ENCODE results near the gene CEP131.
"Not testable (repeated sequence)": the region's sequence is repeated elsewhere in the genome, so short reads cannot be mapped to it uniquely, and the experiment has no call there.

Gene CEP131

DNA sequence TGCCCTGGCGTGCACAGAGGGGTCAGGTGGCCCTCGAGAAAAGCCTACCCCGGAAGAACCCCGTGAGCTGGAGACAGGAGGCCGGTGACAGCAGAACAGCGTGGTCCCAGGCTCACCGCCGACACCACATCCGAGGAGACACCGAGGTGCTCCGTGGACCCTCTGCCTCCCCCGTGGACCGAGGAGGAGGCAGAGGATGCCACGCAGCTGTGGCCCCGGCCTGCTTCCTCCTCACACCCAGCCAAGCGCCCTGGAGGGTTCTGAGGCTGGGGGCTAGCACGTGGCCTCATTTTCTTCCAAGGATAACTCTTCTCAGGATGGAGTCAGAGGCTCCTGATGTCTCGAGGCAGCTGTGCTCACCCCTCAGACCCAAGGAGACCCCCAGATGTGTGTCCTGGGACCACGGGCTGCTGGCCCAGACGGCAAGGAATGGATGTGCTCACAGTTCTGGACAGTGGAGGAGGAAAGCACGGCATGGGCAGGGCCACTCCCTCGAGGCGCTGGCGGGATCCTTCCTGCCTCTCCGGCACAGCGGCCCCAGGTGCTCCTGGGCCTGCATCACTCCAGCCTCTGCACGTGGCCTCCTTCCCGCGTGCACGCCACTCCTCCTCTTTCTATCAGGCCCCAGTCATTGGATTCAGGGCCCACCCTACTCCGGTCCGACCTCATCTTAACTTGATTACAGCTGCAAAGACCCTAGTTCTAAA is 61.9 kb downstream of the CEP131 start:
- H3K9me3 Mint-ChIP-seq = no peaks in the 10 kb centered on the region
- H3K27me3 Mint-ChIP-seq = peaks cover 4% of the 10 kb centered on the region
- H3K27ac Mint-ChIP-seq = no peak overlapping the region
- H3K36me3 Mint-ChIP-seq (ENCODE audit: low read depth) = no peaks in the 10 kb centered on the region
- no peak overlapping the region for H3K4me3 Mint-ChIP-seq
- H3K4me1 Mint-ChIP-seq (ENCODE audit: low read depth) = peaks cover 7% of the 10 kb centered on the region

DNA sequence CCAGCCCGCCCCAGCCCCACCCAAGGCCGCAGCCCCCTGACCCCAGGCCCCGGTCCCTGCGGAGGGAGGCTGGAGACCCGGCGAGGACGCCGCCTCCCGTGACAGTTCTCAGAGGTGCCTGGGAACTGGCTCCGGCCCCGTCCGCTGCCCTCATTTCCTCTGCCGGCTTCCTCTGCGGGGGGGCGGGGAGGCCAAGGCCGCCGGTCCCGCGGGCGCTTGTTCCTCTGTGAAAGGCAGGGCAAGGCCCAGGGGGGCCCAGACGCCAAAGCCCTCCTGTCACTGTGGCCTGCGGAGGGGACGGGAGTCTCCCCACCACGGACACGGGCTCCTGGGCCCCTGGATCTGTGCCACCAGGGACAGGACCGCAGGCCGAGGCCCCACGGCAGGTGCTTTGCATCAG is 62.5 kb downstream of the CEP131 start:
- Mint-ChIP-seq H3K4me1 (ENCODE audit: low read depth) (peaks cover 7% of the 10 kb centered on the region), H3K27ac (no peak overlapping the region), H3K27me3 (peaks cover 4% of the 10 kb centered on the region), H3K36me3 (ENCODE audit: low read depth) (no peaks in the 10 kb centered on the region), H3K4me3 (no peak overlapping the region), H3K9me3 (no peaks in the 10 kb centered on the region)

DNA sequence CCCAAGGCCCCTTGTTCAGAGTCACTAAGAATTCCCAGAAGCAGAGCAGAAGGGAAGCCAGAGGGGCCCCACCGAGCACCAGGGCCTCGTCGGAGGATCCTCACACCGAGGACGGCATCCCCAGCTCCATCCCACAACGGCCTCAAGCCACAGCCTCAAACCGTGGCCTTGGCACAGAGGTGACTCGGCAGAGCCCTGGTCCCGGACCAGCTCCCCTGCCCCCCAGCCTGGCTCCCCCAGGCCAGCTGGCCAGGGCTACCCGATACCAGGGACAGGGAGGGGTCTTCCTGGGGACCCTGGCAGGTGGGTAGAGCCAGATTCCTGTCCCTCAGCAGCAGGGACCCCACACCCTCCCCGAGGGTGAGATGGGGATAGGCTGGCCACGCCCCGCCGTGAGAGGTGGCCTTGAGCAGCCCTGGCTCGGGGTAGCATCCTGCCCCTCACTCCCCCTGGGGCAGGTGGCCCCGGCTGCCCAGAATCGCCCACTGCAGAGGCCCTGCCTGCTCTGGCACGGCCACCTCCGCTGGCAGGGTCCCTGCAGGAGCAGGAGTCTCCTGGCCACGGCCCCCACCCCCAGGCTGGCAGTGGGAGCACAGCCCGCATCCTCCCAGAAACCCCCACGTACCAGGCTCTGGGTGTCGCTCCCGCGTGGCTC is 63.0 kb downstream of the CEP131 start:
- H3K4me3 Mint-ChIP-seq = no peak overlapping the region
- no peaks in the 10 kb centered on the region for H3K36me3 Mint-ChIP-seq (ENCODE audit: low read depth)
- H3K27me3 Mint-ChIP-seq = peaks cover 4% of the 10 kb centered on the region
- no peaks in the 10 kb centered on the region for H3K9me3 Mint-ChIP-seq
- H3K4me1 Mint-ChIP-seq (ENCODE audit: low read depth) = peaks cover 7% of the 10 kb centered on the region
- no peak overlapping the region for H3K27ac Mint-ChIP-seq

DNA sequence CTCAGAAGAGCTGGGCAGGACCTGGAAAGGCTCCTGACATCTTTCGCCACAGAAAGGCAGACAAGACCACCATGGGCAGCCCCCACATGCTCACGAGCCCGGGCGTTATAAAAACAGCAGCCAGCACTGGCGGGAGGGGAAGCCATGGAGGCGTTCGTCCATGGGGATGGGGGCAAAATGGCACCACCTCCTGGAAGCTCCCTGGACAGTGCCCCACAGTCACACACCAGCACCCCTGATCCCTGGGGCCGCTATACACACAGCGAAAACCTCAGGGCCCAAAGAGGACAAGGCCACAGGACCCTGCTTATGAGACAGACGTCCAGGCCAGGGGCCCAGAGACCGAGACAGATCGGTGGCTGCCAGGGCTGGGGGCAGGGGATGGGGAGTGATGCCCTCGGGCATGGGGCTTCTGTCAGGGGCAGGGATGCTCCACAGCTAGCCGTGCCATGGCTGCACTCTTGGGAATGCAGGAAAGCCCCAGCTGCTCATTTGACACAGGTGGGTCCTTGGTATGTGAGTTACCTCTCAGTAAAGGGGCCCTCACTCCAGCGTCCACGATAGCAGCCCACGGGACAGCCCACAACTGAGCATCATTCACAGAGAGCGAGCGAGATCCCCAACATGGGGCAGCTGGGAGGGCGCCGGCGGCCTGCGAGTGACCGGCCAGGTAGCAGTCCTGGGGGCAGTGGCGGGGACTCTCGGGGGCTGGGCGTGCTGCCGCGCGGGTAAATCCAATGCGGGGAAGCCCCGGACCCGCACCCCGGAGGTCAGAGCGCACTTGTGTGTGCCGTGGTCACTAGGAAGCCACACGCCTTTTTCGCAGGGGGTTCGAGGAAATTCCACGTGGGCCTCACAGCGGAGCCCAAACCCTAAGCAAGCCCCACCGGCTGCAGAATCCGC is 63.8 kb downstream of the CEP131 start:
- Mint-ChIP-seq H3K27me3 (peaks cover 4% of the 10 kb centered on the region), H3K4me3 (no peak overlapping the region), H3K4me1 (ENCODE audit: low read depth) (peaks cover 7% of the 10 kb centered on the region), H3K27ac (no peak overlapping the region), H3K9me3 (no peaks in the 10 kb centered on the region), H3K36me3 (ENCODE audit: low read depth) (no peaks in the 10 kb centered on the region)

DNA sequence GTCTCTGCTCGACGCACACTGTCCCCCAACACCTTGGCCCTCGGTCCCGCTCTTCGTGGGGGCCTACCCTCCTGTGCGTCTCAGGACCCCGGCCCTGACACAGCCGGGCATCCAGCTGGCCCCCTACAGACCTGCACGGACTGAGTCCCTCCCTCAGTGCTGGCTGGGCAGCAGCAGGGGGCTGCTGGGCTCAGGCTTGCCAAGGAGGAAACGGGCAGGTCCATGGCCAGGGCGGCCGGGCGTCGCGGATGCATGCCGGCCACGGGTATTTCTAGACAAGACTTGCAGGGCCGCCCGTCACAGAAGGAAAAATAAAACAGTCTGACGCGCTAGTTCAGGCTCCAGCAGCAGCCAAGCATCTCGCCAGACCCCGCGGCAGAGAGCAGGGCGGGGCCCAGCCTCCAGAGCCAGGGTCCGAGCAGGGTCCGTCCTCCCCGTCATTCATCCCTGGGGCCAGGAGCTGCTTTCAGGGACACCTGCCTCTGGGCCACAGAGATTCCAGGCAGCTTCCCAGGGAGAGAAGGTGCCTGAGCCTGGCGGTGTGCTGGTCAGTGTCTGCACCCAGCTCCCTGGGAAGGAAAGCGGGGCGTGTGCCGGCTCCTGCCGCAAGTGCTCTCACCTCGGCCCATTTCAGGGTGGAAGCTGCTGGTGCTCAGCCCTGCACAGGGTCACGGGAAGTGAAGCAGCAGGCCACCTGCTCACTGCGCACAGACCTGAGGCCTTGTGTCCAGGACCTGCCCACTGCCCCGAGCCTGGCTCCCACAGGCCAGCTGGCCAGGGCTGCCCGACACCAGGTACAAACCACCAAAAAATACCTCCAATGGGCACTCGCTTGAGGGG is 64.7 kb downstream of the CEP131 start:
- peaks cover 4% of the 10 kb centered on the region for H3K27me3 Mint-ChIP-seq
- H3K9me3 Mint-ChIP-seq = no peaks in the 10 kb centered on the region
- H3K36me3 Mint-ChIP-seq (ENCODE audit: low read depth) = no peaks in the 10 kb centered on the region
- H3K4me1 Mint-ChIP-seq (ENCODE audit: low read depth) = peaks cover 7% of the 10 kb centered on the region
- H3K27ac Mint-ChIP-seq = no peak overlapping the region
- no peak overlapping the region for H3K4me3 Mint-ChIP-seq

DNA sequence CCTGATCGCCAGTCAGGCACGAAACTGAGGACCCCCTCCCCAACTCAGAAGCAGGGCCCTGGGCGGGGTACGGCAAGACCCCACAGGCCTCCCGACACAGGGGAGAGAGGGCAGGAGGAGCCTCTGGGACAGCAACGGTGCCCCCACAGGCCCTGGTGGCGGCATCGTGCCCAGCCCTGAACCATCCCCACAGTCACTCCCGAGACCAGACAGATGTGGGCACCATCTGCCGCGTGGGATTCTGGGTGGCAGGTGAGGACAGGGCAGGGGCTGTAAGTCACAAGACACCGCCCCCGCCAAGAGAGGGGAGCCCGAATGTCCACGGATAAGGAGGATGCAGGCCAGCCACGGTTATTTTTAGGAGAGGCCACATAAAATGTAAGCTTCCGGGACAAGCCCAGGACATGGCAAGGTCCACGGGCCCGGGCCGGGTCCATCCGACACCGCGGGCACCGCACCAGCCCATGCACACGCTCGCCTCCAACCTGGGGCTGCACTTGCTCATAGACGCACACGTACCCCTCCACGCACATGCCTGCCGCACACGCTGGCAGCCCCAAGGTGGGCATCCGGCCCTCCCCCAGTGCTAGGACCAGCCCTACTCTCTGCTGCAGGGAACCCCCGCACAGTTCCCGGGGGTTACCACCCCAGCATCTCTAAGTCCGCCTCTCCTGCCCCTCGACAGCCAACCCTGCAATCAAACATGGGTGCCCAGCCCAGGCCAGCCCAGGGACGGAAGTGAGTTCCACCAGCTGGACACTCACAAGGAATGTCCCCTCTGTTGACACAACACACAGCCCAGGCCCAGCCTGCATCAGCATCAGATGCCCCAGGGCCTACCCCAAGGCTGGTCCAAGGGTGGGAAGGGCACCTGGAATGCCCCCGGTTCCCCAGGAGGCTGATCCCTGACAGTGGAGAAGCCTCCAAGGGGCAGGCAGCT is 65.6 kb downstream of the CEP131 start:
- Mint-ChIP-seq H3K27me3 (peaks cover 4% of the 10 kb centered on the region), H3K4me3 (no peak overlapping the region), H3K9me3 (no peaks in the 10 kb centered on the region), H3K4me1 (ENCODE audit: low read depth) (peaks cover 7% of the 10 kb centered on the region), H3K27ac (no peak overlapping the region), H3K36me3 (ENCODE audit: low read depth) (no peaks in the 10 kb centered on the region)

DNA sequence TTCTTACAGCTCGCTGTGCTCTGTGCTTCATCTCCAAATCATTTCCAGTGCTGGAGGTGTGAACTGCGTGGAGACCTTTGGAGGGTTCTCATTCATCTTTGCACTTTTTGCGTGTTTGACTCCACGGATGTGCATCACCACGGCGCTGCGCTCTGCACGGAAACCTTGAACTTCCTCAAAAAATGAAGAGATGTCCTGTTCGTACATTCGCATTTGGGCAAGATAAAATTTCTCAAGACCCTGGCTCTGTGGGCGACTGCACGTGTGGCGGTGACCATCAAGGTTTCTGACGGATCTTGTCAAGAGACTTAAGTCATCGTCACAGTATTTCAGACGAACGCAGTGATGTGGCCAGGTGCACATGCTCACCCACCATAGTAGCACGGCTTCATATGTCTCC is 67.8 kb downstream of the CEP131 start:
- Mint-ChIP-seq H3K27ac (no peak overlapping the region), H3K9me3 (no peaks in the 10 kb centered on the region), H3K27me3 (no peaks in the 10 kb centered on the region), H3K36me3 (ENCODE audit: low read depth) (no peaks in the 10 kb centered on the region), H3K4me1 (ENCODE audit: low read depth) (no peaks in the 10 kb centered on the region), H3K4me3 (no peak overlapping the region)

DNA sequence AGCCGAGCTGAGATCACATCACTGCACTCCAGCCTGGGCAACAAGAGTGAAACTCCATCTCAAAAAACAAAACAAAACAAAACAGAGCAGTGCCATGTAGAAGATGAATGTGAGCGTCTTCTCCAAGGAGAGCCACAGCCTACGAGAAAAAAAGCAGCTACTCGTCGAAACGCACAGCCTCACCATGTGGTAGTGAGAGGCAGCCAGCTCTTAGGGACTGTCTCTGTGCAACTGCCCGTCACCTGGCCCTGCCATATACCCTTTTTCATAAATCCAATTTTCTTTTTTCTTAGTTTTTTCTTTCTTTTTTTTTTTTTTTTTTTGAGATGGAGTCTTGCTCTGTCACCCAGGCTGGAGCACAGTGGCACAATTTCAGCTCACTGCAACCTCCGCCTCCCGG is 68.7 kb downstream of the CEP131 start:
- H3K4me3 Mint-ChIP-seq; H3K36me3 Mint-ChIP-seq (ENCODE audit: low read depth); H3K9me3 Mint-ChIP-seq; H3K27me3 Mint-ChIP-seq; H3K27ac Mint-ChIP-seq; H3K4me1 Mint-ChIP-seq (ENCODE audit: low read depth): not testable (repeated sequence)

DNA sequence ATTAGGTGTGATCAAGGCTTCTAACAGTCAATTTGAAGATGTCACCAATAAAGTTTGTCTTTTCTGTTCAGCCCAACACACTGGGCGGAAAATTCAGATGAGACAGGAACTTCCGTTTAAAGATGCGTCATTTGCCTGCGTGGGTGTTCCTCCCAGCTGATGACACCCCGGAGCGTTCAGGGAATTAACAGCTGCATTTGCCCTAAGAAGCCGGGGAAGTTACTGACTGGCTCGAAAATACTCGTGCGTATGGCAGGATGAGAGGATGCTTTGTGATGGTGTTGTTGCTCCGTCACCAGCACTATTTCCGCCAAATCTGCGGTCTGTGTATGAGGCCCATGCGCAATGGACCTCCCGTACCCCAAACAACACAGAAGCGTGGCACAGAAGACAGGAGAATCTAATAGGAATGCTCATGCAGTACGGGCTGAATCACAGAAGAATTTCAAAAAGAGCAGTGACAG is 69.4 kb downstream of the CEP131 start:
- Mint-ChIP-seq H3K9me3 (no peaks in the 10 kb centered on the region), H3K27ac (no peak overlapping the region), H3K27me3 (no peaks in the 10 kb centered on the region), H3K4me3 (no peak overlapping the region), H3K36me3 (ENCODE audit: low read depth) (no peaks in the 10 kb centered on the region), H3K4me1 (ENCODE audit: low read depth) (no peaks in the 10 kb centered on the region)

DNA sequence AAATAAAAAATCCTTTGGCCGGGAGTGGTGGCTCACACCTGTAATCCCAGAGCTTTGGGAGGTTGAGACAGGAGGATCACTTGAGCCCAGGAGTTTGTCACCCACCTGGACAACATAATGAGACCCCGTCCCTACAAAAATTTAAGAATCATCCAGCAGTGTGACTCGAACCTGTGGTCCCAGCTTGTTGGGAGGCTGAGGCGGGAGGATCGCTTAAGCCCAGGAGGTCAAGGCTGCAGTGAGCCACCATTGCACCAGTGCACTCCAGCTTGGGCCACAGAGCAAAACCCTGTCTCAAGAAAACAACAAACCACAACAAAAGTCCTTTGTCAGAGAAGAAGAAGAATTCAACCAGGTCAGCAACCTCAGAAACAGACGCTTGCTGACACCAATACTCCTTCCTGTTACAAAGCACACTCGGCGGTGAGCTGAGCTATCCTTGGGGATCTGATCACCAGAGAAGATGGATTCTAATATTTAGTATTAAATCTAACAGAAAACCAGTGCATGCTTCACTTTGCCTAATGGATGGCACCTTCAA is 70.4 kb downstream of the CEP131 start:
- no peaks in the 10 kb centered on the region for H3K36me3 Mint-ChIP-seq (ENCODE audit: low read depth)
- no peaks in the 10 kb centered on the region for H3K27me3 Mint-ChIP-seq
- H3K27ac Mint-ChIP-seq = no peak overlapping the region
- H3K9me3 Mint-ChIP-seq = no peaks in the 10 kb centered on the region
- H3K4me3 Mint-ChIP-seq = no peak overlapping the region
- H3K4me1 Mint-ChIP-seq (ENCODE audit: low read depth) = no peaks in the 10 kb centered on the region

DNA sequence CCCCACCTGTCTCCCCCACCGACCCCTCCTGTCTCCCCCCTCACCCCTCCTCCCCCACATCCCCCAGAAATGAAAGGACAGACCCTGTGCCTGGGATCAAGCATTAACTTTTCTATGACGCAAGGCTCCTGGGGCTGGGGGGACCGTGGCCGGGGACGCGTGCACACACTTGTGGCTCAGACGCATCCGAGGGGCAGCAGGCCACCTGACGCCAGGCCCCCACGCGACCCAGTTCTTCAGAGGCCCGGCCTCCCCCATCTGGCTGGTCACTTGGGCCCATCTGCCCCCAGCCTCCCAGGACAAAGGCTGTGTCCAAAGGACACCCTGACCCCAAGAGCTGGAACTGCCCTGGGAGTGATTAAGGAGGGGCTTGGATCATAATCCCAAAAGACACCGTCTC is 71.5 kb downstream of the CEP131 start:
- H3K4me1 Mint-ChIP-seq (ENCODE audit: low read depth) = no peaks in the 10 kb centered on the region
- H3K27ac Mint-ChIP-seq = no peak overlapping the region
- H3K27me3 Mint-ChIP-seq = no peaks in the 10 kb centered on the region
- H3K9me3 Mint-ChIP-seq = no peaks in the 10 kb centered on the region
- H3K4me3 Mint-ChIP-seq = no peak overlapping the region
- no peaks in the 10 kb centered on the region for H3K36me3 Mint-ChIP-seq (ENCODE audit: low read depth)

DNA sequence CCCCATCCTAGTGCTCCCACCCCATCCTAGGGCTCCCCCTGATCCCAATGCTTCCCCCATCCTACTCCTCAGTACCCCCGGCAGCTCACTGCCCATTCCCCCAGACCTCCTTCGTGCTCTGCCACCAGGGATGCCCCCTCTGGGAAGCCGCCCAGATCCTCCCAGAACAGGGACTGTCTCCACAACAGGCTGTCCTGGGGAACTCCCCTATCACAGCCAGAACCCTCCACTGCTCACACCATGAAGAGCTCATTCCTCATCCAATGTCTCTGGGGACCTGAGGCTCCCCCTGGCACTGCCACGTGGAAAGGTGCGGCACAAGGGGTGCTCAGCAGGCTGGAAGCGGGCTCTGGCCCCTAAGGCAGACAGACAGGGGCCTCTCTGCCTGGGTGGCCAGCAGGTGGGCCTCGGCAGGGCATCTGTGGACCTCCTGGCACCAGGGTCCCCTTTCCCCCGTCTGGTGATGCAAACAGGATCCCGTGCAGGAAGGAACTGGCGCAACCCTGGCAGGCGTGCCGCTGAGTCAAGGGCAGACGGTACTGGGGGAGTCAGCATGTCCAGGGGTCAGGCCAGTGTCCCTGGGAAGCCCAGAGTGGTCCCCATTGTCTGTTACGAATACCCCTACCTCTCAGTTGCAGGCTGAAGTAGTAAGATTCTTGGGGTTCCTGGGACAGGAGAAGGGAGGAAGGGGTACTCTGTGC is 72.2 kb downstream of the CEP131 start:
- H3K4me1 Mint-ChIP-seq (ENCODE audit: low read depth) = no peaks in the 10 kb centered on the region
- H3K4me3 Mint-ChIP-seq = no peak overlapping the region
- H3K27me3 Mint-ChIP-seq = no peaks in the 10 kb centered on the region
- no peak overlapping the region for H3K27ac Mint-ChIP-seq
- H3K36me3 Mint-ChIP-seq (ENCODE audit: low read depth) = no peaks in the 10 kb centered on the region
- H3K9me3 Mint-ChIP-seq = no peaks in the 10 kb centered on the region

DNA sequence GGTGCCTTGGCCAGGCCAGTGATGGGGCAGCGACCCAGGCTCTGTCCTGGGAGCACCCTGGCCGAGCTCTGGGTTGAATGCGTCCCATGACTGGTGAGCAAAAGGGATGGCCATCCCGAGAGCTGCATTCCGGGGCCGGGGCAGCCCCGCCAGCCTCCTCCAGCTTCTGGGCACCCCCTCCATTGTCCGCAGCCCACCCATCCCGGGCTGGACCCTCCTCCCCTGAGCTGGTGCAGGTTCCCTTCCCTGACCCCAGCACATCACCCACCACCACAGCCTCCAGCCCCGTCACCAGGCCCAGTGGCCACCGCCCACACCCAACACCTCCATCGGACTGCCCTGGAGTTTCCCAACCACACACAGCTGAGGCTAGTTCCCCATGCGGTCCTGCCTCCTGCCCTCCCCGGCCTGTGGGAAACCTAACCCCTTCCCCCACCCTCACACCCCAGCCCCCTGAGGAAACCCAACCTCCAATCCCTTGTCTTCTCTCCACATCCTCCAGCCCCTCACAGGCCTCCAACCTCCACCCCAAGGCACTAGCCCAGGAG is 73.7 kb downstream of the CEP131 start:
- Mint-ChIP-seq H3K27me3 (no peaks in the 10 kb centered on the region), H3K9me3 (no peaks in the 10 kb centered on the region), H3K4me3 (no peak overlapping the region), H3K27ac (no peak overlapping the region), H3K4me1 (ENCODE audit: low read depth) (no peaks in the 10 kb centered on the region), H3K36me3 (ENCODE audit: low read depth) (no peaks in the 10 kb centered on the region)

Data from stimulated activated naive CD8-positive, alpha-beta T cell treated with anti-CD3 and anti-CD28 coated beads, Interleukin-15, Interleukin-2, amounts not matched to agents 100 ng/mL and 50 ng/mL, for 24 hours (primary cell).